GM23248 (cell line): ENCODE measurements around the gene PEX7.

Source experiments
- EZH2 ChIP-seq: fragments of 200-600 bp; sonication (generic); IDR thresholded peaks from 2 replicates; pipeline ENCODE4 v1.6.1; 2018; ENCODE audit warnings: antibody characterized with exemption, mild to moderate bottlenecking; ENCODE audit not compliant: insufficient read depth, poor library complexity, severe bottlenecking
- EZH2phosphoT487 ChIP-seq: fragments of 200-600 bp; sonication (generic); IDR thresholded peaks from 2 replicates; pipeline ENCODE4 v1.6.1; 2018; ENCODE audit warnings: antibody characterized with exemption, moderate library complexity, mild to moderate bottlenecking, low read depth; ENCODE audit not compliant: insufficient read depth

GRCh38 chr6:136897071-136897470 is 74.7 kb downstream of the PEX7 start:
- TF ChIP-seq EZH2phosphoT487 (no peak), EZH2 (no peak)
